Smooth muscle cell (in vitro differentiated cells): ENCODE data around the gene TNFSF13B. TPM values are rescaled to one million over a fixed set of nuclear protein-coding genes. Genes with fewer than 3 reads are reported as not detected.

Source experiments
- DNase-seq: peaks from one replicate; lab custom pipeline; 2025; ENCODE audit not compliant: unreplicated experiment; lab: John Stamatoyannopoulos, UW
- H2AFZ ChIP-seq: fragments of 200-600 bp; sonication (generic); 2 replicates; pipeline ENCODE4 v1.6.0; 2016; ENCODE audit warnings: antibody characterized with exemption, low read depth, mild to moderate bottlenecking
- H3F3A ChIP-seq: fragments of 200-600 bp; sonication (generic); 2 replicates; pipeline ENCODE4 v1.6.0; 2017; ENCODE audit warnings: antibody characterized with exemption, low read depth
- H3K27ac ChIP-seq: fragments of 200-600 bp; sonication (generic); 2 replicates; pipeline ENCODE4 v1.5.1; 2016; ENCODE audit warnings: low read depth, mild to moderate bottlenecking
- H3K27me3 ChIP-seq: fragments of 200-600 bp; sonication (generic); 2 replicates; pipeline ENCODE4 v1.6.1; 2016; ENCODE audit warnings: low read depth, mild to moderate bottlenecking
- H3K36me3 ChIP-seq: fragments of 200-600 bp; sonication (generic); 2 replicates; pipeline ENCODE4 v1.5.1; 2016; ENCODE audit warnings: low read depth
- H3K4me1 ChIP-seq: fragments of 200-600 bp; sonication (generic); 2 replicates; pipeline ENCODE4 v1.5.1; 2016; ENCODE audit warnings: low read depth
- H3K4me2 ChIP-seq: fragments of 200-600 bp; sonication (generic); 2 replicates; pipeline ENCODE4 v1.6.0; 2016; ENCODE audit warnings: mild to moderate bottlenecking
- H3K4me3 ChIP-seq: fragments of 200-600 bp; sonication (generic); 2 replicates; pipeline ENCODE4 v1.5.1; 2016; ENCODE audit warnings: mild to moderate bottlenecking
- H3K79me2 ChIP-seq: fragments of 200-600 bp; sonication (generic); 2 replicates; pipeline ENCODE4 v1.6.0; 2016; ENCODE audit warnings: low read depth, mild to moderate bottlenecking
- H3K9ac ChIP-seq: fragments of 200-600 bp; sonication (generic); 2 replicates; pipeline ENCODE4 v1.6.0; 2016; ENCODE audit warnings: low read depth
- H3K9me3 ChIP-seq: fragments of 200-600 bp; sonication (generic); replicated peaks from 2 replicates; pipeline ENCODE4 v1.5.1; 2016; ENCODE audit warnings: low read depth
- H4K20me1 ChIP-seq: fragments of 200-600 bp; sonication (generic); 2 replicates; pipeline ENCODE4 v1.6.0; 2016; ENCODE audit warnings: low read depth
- WGBS: methylation state at CpG from one replicate; pipeline ENCODE4 v1.1.7; 2016; ENCODE audit warnings: low lambda C conversion rate; 5-methylcytosine and 5-hydroxymethylcytosine counted together
- polyA plus RNA-seq: library from polyadenylated mRNA; unstranded; fragments of >200 nt; fragmentation: Nextera tagmentation; extraction: Ambion mirVana; gene quantifications from 2 replicates; pipeline ENCODE4 v1.2.1, GENCODE V29; 2016
- total RNA-seq: library from RNA; depleted of rRNA; stranded (reverse); fragments of >200 nt; gene quantifications from 2 replicates; pipeline ENCODE4 v1.2.3, GENCODE V29; 2014
- TF ChIP-seq, protein P1 (sequence below): fragments of 200-600 bp; sonication (generic); IDR thresholded peaks from 2 replicates; pipeline ENCODE4 v1.5.1; 2017; ENCODE audit warnings: borderline replicate concordance, mild to moderate bottlenecking, antibody characterized with exemption; ENCODE audit not compliant: insufficient read depth, poor library complexity, severe bottlenecking

TNFSF13B gene
- total and polyA plus RNA-seq, 2 experiments from 2014 or later = 0.58 to 1.1 TPM

DNA sequence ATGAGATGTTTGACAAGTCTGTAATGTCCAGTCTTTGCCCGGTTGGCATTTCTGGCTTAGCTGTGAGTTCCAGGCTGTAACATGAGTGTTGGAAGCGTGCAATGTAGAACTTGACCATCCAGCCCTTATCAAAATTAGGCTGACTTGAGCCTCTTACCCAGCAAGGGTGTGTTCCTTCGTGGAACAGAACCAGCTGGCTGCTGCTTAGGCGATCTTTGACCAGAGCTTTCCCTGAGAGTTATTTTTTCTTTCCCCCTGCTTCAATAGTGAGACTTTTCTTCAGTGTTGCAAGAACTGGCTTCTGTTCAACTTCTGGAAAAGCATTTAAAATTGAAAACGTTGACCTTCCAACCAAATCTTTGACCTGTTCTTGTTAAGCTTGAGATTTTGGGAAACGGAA is 6.5 kb downstream of the TNFSF13B start:
- no peaks in the 10 kb centered on the region for H3K9me3 ChIP-seq
- H3K79me2 ChIP-seq = no peaks in the 10 kb centered on the region
- H3K27ac ChIP-seq = no peak overlapping the region
- 81% methylated on average over 6 of the region's 6 CpGs for WGBS
- H4K20me1 ChIP-seq = no peaks in the 10 kb centered on the region
- TF ChIP-seq, protein P1, sequence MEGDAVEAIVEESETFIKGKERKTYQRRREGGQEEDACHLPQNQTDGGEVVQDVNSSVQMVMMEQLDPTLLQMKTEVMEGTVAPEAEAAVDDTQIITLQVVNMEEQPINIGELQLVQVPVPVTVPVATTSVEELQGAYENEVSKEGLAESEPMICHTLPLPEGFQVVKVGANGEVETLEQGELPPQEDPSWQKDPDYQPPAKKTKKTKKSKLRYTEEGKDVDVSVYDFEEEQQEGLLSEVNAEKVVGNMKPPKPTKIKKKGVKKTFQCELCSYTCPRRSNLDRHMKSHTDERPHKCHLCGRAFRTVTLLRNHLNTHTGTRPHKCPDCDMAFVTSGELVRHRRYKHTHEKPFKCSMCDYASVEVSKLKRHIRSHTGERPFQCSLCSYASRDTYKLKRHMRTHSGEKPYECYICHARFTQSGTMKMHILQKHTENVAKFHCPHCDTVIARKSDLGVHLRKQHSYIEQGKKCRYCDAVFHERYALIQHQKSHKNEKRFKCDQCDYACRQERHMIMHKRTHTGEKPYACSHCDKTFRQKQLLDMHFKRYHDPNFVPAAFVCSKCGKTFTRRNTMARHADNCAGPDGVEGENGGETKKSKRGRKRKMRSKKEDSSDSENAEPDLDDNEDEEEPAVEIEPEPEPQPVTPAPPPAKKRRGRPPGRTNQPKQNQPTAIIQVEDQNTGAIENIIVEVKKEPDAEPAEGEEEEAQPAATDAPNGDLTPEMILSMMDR = no peak
- no peak overlapping the region for H3K4me2 ChIP-seq
- no peaks in the 10 kb centered on the region for H3K27me3 ChIP-seq
- no peaks in the 10 kb centered on the region for H3K4me1 ChIP-seq
- H3K9ac ChIP-seq = no peak overlapping the region
- DNase-seq = no peak
- no peaks in the 10 kb centered on the region for H3K36me3 ChIP-seq
- H2AFZ ChIP-seq = no peak overlapping the region
- no peak overlapping the region for H3K4me3 ChIP-seq
- no peaks in the 10 kb centered on the region for H3F3A ChIP-seq

DNA sequence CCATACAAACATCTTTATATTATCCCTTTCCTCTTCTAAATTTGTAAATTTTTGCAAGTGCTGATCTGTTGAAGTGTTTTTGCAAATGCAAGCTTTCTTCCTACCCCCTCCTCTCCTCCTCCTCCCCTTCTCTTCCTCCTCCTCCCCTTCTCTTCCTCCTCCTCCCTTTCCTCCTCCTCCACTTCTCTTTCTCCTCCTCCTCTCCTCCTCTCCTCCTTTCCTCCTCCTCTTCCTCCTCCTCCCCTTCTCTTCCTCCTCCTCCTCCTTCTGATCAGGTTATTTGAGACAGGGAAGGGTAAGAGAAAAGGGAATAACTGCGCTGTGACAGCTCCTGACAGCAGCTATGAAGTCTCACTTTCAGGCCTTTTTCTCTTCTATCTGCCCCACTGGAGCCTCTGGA is 8.9 kb downstream of the TNFSF13B start:
- H3K79me2 ChIP-seq = no peaks in the 10 kb centered on the region
- no peaks in the 10 kb centered on the region for H3K9me3 ChIP-seq
- DNase-seq = no peak

GRCh38 chr13:108281901-108282300 is 12.4 kb downstream of the TNFSF13B start:
- H3K79me2 ChIP-seq = no peaks in the 10 kb centered on the region
- no peaks in the 10 kb centered on the region for H4K20me1 ChIP-seq
- 82% methylated on average over 4 of the region's 4 CpGs for WGBS
- H3K4me1 ChIP-seq = no peaks in the 10 kb centered on the region
- H3K27ac ChIP-seq = no peak overlapping the region
- no peak overlapping the region for H2AFZ ChIP-seq
- no peaks in the 10 kb centered on the region for H3K36me3 ChIP-seq
- no peaks in the 10 kb centered on the region for H3F3A ChIP-seq
- DNase-seq = no peak
- H3K27me3 ChIP-seq = no peaks in the 10 kb centered on the region
- TF ChIP-seq, protein P1 = no peak
- no peak overlapping the region for H3K4me2 ChIP-seq
- H3K9me3 ChIP-seq = no peaks in the 10 kb centered on the region
- no peak overlapping the region for H3K4me3 ChIP-seq
- H3K9ac ChIP-seq = no peak overlapping the region

More for the DNA sequence above, 8.9 kb downstream of the TNFSF13B start:
- Histone ChIP-seq H3K36me3 (no peaks in the 10 kb centered on the region), H3K9ac (no peak overlapping the region), H3K27ac (no peak overlapping the region), H3K4me3 (no peak overlapping the region), H3K4me2 (no peak overlapping the region), H3K4me1 (no peaks in the 10 kb centered on the region), H3F3A (no peaks in the 10 kb centered on the region), H2AFZ (no peak overlapping the region), H4K20me1 (no peaks in the 10 kb centered on the region), H3K27me3 (no peaks in the 10 kb centered on the region)
- WGBS = 95% methylated on average over 1 of the region's 1 CpG
- TF ChIP-seq, protein P1 = no peak

DNA sequence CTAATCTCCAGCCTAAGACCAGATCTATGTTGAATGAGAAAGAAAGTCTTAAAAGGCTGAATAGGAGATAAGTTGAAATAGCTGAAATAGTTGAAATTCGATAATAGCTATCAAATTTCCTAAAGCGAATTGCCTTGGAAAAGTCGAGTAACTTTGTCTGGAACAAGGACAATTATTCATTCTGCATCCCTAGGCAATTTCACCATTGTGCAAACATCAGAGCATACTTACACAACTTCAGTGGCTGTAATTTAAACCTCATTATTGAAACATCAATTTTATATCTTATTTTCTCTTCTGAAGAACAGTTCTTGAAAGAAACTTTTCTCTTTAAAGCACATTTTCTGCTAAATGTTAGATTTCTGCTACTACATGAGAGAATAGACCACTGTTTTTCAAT is 13.6 kb downstream of the TNFSF13B start:
- 78% methylated on average over 3 of the region's 3 CpGs for WGBS
- Histone ChIP-seq H3F3A (no peaks in the 10 kb centered on the region), H3K4me2 (no peak overlapping the region), H3K79me2 (no peaks in the 10 kb centered on the region), H3K4me1 (no peaks in the 10 kb centered on the region), H4K20me1 (no peaks in the 10 kb centered on the region), H3K27me3 (no peaks in the 10 kb centered on the region), H3K36me3 (no peaks in the 10 kb centered on the region), H3K9ac (no peak overlapping the region), H3K9me3 (no peaks in the 10 kb centered on the region), H3K27ac (no peak overlapping the region), H3K4me3 (no peak overlapping the region), H2AFZ (no peak overlapping the region)
- DNase-seq = no peak
- TF ChIP-seq, protein P1 = no peak
